GM23338 (cell line): ENCODE data around the gene BTBD9.

Source experiments
- CTCF ChIP-seq, 2 experiments: fragments of 200-600 bp in 1 of 2; sonication (generic) in 1 of 2; conservative IDR thresholded peaks; 2 replicates each; pipeline versions ENCODE4 v1.5.1 to v1.6.1; 2016 to 2017; ENCODE audit warnings: antibody characterized with exemption in 2 of 2, low read depth in 2 of 2, mild to moderate bottlenecking in 2 of 2, moderate library complexity in 1 of 2
- EZH2 ChIP-seq: fragments of 200-600 bp; sonication (generic); IDR thresholded peaks from one replicate; pipeline ENCODE4 v1.8.0; 2017; ENCODE audit warnings: antibody characterized with exemption, mild to moderate bottlenecking, low read depth; ENCODE audit not compliant: unreplicated experiment
- EZH2phosphoT487 ChIP-seq: fragments of 200-600 bp; sonication (generic); IDR thresholded peaks from one replicate; pipeline ENCODE4 v1.8.1; 2018; ENCODE audit warnings: antibody characterized with exemption; ENCODE audit not compliant: unreplicated experiment
- TF ChIP-seq, protein P1 (sequence below): IDR thresholded peaks from one replicate; pipeline ENCODE4 v1.6.1; 2018; ENCODE audit warnings: antibody characterized with exemption; ENCODE audit not compliant: unreplicated experiment

GRCh38 chr6:38348371-38348770, 291.4 kb downstream of the BTBD9 start:
- no peak for TF ChIP-seq EZH2
- no peak for TF ChIP-seq CTCF (conservative IDR thresholded peaks at IDR 0.05; ENCODE audit: low read depth in 2 of 2)
- TF ChIP-seq, protein P1, sequence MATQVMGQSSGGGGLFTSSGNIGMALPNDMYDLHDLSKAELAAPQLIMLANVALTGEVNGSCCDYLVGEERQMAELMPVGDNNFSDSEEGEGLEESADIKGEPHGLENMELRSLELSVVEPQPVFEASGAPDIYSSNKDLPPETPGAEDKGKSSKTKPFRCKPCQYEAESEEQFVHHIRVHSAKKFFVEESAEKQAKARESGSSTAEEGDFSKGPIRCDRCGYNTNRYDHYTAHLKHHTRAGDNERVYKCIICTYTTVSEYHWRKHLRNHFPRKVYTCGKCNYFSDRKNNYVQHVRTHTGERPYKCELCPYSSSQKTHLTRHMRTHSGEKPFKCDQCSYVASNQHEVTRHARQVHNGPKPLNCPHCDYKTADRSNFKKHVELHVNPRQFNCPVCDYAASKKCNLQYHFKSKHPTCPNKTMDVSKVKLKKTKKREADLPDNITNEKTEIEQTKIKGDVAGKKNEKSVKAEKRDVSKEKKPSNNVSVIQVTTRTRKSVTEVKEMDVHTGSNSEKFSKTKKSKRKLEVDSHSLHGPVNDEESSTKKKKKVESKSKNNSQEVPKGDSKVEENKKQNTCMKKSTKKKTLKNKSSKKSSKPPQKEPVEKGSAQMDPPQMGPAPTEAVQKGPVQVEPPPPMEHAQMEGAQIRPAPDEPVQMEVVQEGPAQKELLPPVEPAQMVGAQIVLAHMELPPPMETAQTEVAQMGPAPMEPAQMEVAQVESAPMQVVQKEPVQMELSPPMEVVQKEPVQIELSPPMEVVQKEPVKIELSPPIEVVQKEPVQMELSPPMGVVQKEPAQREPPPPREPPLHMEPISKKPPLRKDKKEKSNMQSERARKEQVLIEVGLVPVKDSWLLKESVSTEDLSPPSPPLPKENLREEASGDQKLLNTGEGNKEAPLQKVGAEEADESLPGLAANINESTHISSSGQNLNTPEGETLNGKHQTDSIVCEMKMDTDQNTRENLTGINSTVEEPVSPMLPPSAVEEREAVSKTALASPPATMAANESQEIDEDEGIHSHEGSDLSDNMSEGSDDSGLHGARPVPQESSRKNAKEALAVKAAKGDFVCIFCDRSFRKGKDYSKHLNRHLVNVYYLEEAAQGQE, result no peak
- TF ChIP-seq EZH2phosphoT487, result no peak
